B cell (primary cell): ENCODE data around the gene BCAP29.

ENCODE experiments used
- EZH2 ChIP-seq: IDR thresholded peaks from 2 replicates; pipeline ENCODE4 v1.6.1; 2012; ENCODE audit warnings: borderline replicate concordance, low read depth, mild to moderate bottlenecking, moderate library complexity, low read length; ENCODE audit not compliant: insufficient read depth, poor library complexity, severe bottlenecking
- TF ChIP-seq, protein P1 (sequence below): fragments of 200-600 bp; IDR thresholded peaks from one replicate; pipeline ENCODE4 v1.8.0; 2022; ENCODE audit warnings: antibody characterized with exemption, mild to moderate bottlenecking

DNA sequence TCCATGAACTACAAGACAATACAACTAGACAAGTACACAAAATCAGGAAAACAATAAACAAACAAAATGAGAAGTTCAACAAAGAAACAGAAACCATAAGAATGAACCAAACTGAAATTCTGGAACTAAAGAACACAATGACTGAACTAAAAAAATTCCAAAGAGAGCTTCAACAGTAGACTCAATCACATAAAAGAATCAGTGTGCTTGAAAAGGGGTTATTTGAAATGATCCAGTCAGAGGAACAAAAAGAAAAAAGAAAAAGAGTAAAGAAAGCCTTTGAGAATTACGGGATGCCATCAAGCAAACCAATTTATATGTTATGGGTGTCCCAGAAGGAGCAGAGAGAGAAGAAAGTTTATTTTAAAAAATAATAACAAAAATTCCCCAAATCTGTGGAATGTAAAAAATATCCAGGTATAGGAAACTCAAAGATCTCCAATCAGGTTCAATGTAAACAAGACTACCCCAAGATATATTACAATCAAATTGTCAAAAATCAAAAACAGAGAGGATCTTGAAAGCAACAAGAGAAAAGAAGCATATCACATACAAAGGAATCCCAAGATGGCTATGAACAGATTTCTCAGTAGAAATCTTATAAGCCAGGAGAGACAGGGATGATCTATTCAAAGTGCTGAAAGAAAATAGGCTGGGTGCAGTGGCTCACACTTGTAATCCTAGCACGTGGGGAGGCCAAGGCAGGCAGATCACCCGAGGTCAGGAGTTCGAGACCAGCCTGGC is 35.0 kb upstream of the BCAP29 start:
- TF ChIP-seq EZH2, result no peak
- TF ChIP-seq, protein P1, sequence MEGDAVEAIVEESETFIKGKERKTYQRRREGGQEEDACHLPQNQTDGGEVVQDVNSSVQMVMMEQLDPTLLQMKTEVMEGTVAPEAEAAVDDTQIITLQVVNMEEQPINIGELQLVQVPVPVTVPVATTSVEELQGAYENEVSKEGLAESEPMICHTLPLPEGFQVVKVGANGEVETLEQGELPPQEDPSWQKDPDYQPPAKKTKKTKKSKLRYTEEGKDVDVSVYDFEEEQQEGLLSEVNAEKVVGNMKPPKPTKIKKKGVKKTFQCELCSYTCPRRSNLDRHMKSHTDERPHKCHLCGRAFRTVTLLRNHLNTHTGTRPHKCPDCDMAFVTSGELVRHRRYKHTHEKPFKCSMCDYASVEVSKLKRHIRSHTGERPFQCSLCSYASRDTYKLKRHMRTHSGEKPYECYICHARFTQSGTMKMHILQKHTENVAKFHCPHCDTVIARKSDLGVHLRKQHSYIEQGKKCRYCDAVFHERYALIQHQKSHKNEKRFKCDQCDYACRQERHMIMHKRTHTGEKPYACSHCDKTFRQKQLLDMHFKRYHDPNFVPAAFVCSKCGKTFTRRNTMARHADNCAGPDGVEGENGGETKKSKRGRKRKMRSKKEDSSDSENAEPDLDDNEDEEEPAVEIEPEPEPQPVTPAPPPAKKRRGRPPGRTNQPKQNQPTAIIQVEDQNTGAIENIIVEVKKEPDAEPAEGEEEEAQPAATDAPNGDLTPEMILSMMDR, result no peak
